GM12874 (cell line): ENCODE measurements around the gene CAPN12.

ENCODE experiments used
- CTCF ChIP-seq: IDR thresholded peaks from 2 replicates; pipeline ENCODE4 v1.5.1; 2011; ENCODE audit warnings: low read depth, mild to moderate bottlenecking, control low read depth, low read length, moderate library complexity; ENCODE audit not compliant: insufficient read depth

CAPN12 gene

GRCh38 chr19:38784224-38784623 is 40.0 kb upstream of the CAPN12 start:
- no peak for TF ChIP-seq CTCF

- TF ChIP-seq CTCF: no peak
These were observed 36.8 kb upstream of the CAPN12 start for GRCh38 chr19:38781058-38781457.

- TF ChIP-seq CTCF: no peak
These were observed 36.2 kb upstream of the CAPN12 start for GRCh38 chr19:38780443-38780842.

GRCh38 chr19:38778733-38779132 is 34.5 kb upstream of the CAPN12 start:
- no peak for TF ChIP-seq CTCF

GRCh38 chr19:38774181-38774950 is 30.1 kb upstream of the CAPN12 start:
- no peak for TF ChIP-seq CTCF

GRCh38 chr19:38773469-38774177 is 29.3 kb upstream of the CAPN12 start, which contains the start of gene LGALS7:
Gene LGALS7, minus strand, starts transcription at chr19:38773517. Its CDS starts 25 bp downstream, at chr19:38773492.
- no peak for TF ChIP-seq CTCF

- TF ChIP-seq CTCF: peak; percentile 84
These were observed 25.4 kb upstream of the CAPN12 start for GRCh38 chr19:38769635-38770211.
